H9 (cell line): ENCODE data around the gene VENTX. TPM values are rescaled to one million over a fixed set of nuclear protein-coding genes. Genes with fewer than 3 reads are reported as not detected.
A peak's percentile ranks its signal among the peaks of the same experiment; 100 is the strongest.

Experiments
- DNase-seq: peaks from one replicate; pipeline ENCODE4 v3.0.0-alpha.2; 2017
- H2AFZ ChIP-seq: one replicate; pipeline ENCODE4 v1.6.1; 2013; ENCODE audit warnings: mild to moderate bottlenecking, low read length, control low read depth, moderate library complexity
- H2AK5ac ChIP-seq: 2 replicates; pipeline ENCODE4 v1.6.1; 2013; ENCODE audit warnings: low read length, control low read depth, mixed read lengths; ENCODE audit not compliant: insufficient read length
- H2BK120ac ChIP-seq: one replicate; pipeline ENCODE4 v1.6.1; 2013; ENCODE audit warnings: low read depth, mild to moderate bottlenecking, low read length, control low read depth, inconsistent platforms; ENCODE audit not compliant: poor library complexity, severe bottlenecking
- H2BK12ac ChIP-seq: 2 replicates; pipeline ENCODE4 v1.6.1; 2013; ENCODE audit warnings: low read length, control low read depth, mixed read lengths, low read depth; ENCODE audit not compliant: insufficient read length
- H2BK15ac ChIP-seq: 2 replicates; pipeline ENCODE4 v1.6.1; 2013; ENCODE audit warnings: low read depth, low read length, control low read depth
- H2BK20ac ChIP-seq: one replicate; pipeline ENCODE4 v1.6.1; 2013; ENCODE audit warnings: low read depth, mild to moderate bottlenecking, low read length, control low read depth, inconsistent platforms; ENCODE audit not compliant: poor library complexity, severe bottlenecking
- H2BK5ac ChIP-seq: 2 replicates; pipeline ENCODE4 v1.6.1; 2013; ENCODE audit warnings: low read length, control low read depth, mixed read lengths; ENCODE audit not compliant: insufficient read length
- H3K14ac ChIP-seq: 2 replicates; pipeline ENCODE4 v1.6.1; 2013; ENCODE audit warnings: low read length, control low read depth; ENCODE audit not compliant: insufficient read depth
- H3K18ac ChIP-seq: 2 replicates; pipeline ENCODE4 v1.6.1; 2013; ENCODE audit warnings: low read depth, mild to moderate bottlenecking, mixed read lengths, low read length, control low read depth; ENCODE audit not compliant: insufficient read length
- H3K23ac ChIP-seq: 2 replicates; pipeline ENCODE4 v1.6.1; 2013; ENCODE audit warnings: low read length, control low read depth, mixed read lengths, low read depth; ENCODE audit not compliant: insufficient read length
- H3K23me2 ChIP-seq: 2 replicates; pipeline ENCODE4 v1.6.1; 2013; ENCODE audit warnings: low read depth, mild to moderate bottlenecking, mixed read lengths, low read length, control low read depth; ENCODE audit not compliant: insufficient read length, poor library complexity, severe bottlenecking
- H3K27ac ChIP-seq: 2 replicates; pipeline ENCODE4 v1.5.1; 2013; ENCODE audit warnings: low read length, control low read depth, mixed read lengths, low read depth; ENCODE audit not compliant: insufficient read length
- H3K27me3 ChIP-seq: 2 replicates; pipeline ENCODE4 v1.6.1; 2013; ENCODE audit warnings: low read length, control low read depth, inconsistent platforms; ENCODE audit not compliant: insufficient read depth
- H3K4ac ChIP-seq: 2 replicates; pipeline ENCODE4 v1.6.1; 2013; ENCODE audit warnings: low read depth, mild to moderate bottlenecking, control low read depth, inconsistent platforms, low read length, moderate library complexity
- H3K4me1 ChIP-seq: 2 replicates; pipeline ENCODE4 v1.6.1; 2013; ENCODE audit warnings: low read length, control low read depth, inconsistent platforms; ENCODE audit not compliant: insufficient read depth
- H3K4me2 ChIP-seq: 2 replicates; pipeline ENCODE4 v1.6.1; 2013; ENCODE audit warnings: low read length, control low read depth, mixed read lengths; ENCODE audit not compliant: insufficient read length, insufficient read depth
- H3K56ac ChIP-seq: 2 replicates; pipeline ENCODE4 v1.6.1; 2013; ENCODE audit warnings: low read depth, mild to moderate bottlenecking, mixed read lengths, low read length, control low read depth; ENCODE audit not compliant: insufficient read length
- H3K79me1 ChIP-seq: 2 replicates; pipeline ENCODE4 v1.6.1; 2013; ENCODE audit warnings: low read depth, mild to moderate bottlenecking, moderate library complexity, low read length, control low read depth, inconsistent platforms; ENCODE audit not compliant: insufficient read depth, poor library complexity, severe bottlenecking
- H3K79me2 ChIP-seq: 2 replicates; pipeline ENCODE4 v1.6.1; 2013; ENCODE audit warnings: low read length, control low read depth, inconsistent platforms; ENCODE audit not compliant: insufficient read depth
- H3K9ac ChIP-seq: 2 replicates; pipeline ENCODE4 v1.6.1; 2013; ENCODE audit warnings: low read length, control low read depth, mixed read lengths; ENCODE audit not compliant: insufficient read length; ENCODE audit errors: extremely low read depth
- H3K9me3 ChIP-seq: one replicate; pipeline ENCODE4 v1.6.1; 2013; ENCODE audit warnings: low read depth, low read length, inconsistent platforms; ENCODE audit not compliant: control insufficient read depth
- H3T11ph ChIP-seq: one replicate; pipeline ENCODE4 v1.6.1; 2013; ENCODE audit warnings: mild to moderate bottlenecking, low read length, control low read depth, inconsistent platforms
- H4K20me1 ChIP-seq: one replicate; pipeline ENCODE4 v1.6.1; 2013; ENCODE audit not compliant: control insufficient read depth, insufficient read length, insufficient read depth
- H4K5ac ChIP-seq: 2 replicates; pipeline ENCODE4 v1.6.1; 2013; ENCODE audit warnings: low read depth, mild to moderate bottlenecking, mixed read lengths, low read length, control low read depth; ENCODE audit not compliant: insufficient read length
- H4K8ac ChIP-seq: replicated peaks from 2 replicates; pipeline ENCODE4 v1.6.1; 2013; ENCODE audit warnings: low read length, control low read depth, mixed read lengths, low read depth; ENCODE audit not compliant: insufficient read length
- H4K91ac ChIP-seq: 2 replicates; pipeline ENCODE4 v1.6.1; 2013; ENCODE audit warnings: low read depth, mild to moderate bottlenecking, moderate library complexity, mixed read lengths, low read length, control low read depth; ENCODE audit not compliant: insufficient read length
- H3K27ac Mint-ChIP-seq, 3 experiments: 2 replicates in 2 of 3; 3 replicates in 1 of 3; pipeline ENCODE4 v1.8.0; 2020 to 2021; ENCODE audit warnings: mixed read lengths in 3 of 3, mild to moderate bottlenecking in 1 of 3, moderate library complexity in 1 of 3
- H3K27me3 Mint-ChIP-seq: 2 replicates; pipeline ENCODE4 v1.8.0; 2021; ENCODE audit warnings: low read depth, mild to moderate bottlenecking, moderate library complexity, mixed read lengths
- H3K36me3 Mint-ChIP-seq, 3 experiments: 2 replicates in 2 of 3; 3 replicates in 1 of 3; pipeline ENCODE4 v1.8.0; 2020 to 2021; ENCODE audit warnings: low read depth in 3 of 3, mixed read lengths in 3 of 3; ENCODE audit not compliant: insufficient read depth in 1 of 3
- H3K4me1 Mint-ChIP-seq, 2 experiments: 2 replicates each; pipeline ENCODE4 v1.8.0; 2020; ENCODE audit warnings: mixed read lengths in 2 of 2
- H3K4me3 Mint-ChIP-seq, 2 experiments: 2 replicates in 1 of 2; 3 replicates in 1 of 2; pipeline ENCODE4 v1.8.0; 2020 to 2021; ENCODE audit warnings: mild to moderate bottlenecking in 2 of 2, mixed read lengths in 2 of 2, moderate library complexity in 1 of 2
- H3K9me3 Mint-ChIP-seq, 2 experiments: 2 replicates in 1 of 2; 3 replicates in 1 of 2; pipeline ENCODE4 v1.8.0; 2020; ENCODE audit warnings: mild to moderate bottlenecking in 2 of 2, mixed read lengths in 2 of 2, moderate library complexity in 1 of 2
- WGBS: extraction: QIAGEN DNeasy Blood & Tissue Kit; methylation state at CpG from one replicate; pipeline ENCODE4 v1.1.7; 2013; ENCODE audit warnings: missing lambda C conversion rate, low lambda C conversion rate, mixed read lengths; ENCODE audit not compliant: insufficient read length; ENCODE audit errors: extremely low coverage; 5-methylcytosine and 5-hydroxymethylcytosine counted together
- total RNA-seq: library from RNA; stranded (reverse); gene quantifications from 2 replicates; pipeline ENCODE4 v1.2.1, GENCODE V29; 2021
- TF ChIP-seq, protein P1 (sequence below): fragments of 200-600 bp; sonication (generic); conservative IDR thresholded peaks from 3 replicates; pipeline ENCODE4 v1.8.0; 2021; ENCODE audit warnings: antibody characterized with exemption, mild to moderate bottlenecking

Gene VENTX
- total RNA-seq, 1 experiment from 2014 or later = 10.9 TPM

DNA sequence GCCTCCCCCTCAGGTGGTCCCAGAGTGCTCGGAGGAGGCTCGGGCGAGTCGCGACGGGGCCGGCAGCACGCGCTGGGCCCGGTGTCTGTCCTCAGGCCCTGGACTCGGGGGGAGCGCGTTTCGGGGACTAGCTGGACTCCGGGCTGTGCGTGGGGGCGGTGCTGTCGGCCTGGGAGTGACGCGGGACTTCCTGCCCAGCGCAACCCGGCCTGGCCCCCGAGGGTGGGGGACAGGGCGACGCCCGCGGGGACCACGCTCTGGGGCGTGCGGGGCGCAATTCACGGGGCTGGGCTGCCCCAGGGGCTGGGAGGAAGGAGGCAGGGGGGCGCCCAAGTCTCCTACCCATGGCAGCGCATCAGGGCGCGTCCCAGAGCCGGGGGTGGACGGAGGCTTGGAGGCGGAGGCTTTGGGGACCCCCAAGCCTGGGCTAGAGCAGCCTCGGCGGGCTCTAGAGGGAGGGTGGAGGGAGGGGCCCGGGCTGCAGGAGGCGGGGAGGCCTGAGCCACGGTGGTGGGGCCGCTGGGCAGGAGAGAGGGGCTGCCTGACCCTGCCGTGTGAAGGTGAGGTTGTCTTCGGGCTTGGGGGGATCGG lies 2.3 kb upstream of the VENTX start:
- Histone ChIP-seq H2BK120ac (no peak overlapping the region), H3K27me3 (peaks cover 14% of the 10 kb centered on the region; the same call in 1 of the 2 replicates), H4K20me1 (no peaks in the 10 kb centered on the region), H3K23ac (no peak overlapping the region), H2BK5ac (no peak overlapping the region), H3K4me1 (no peaks in the 10 kb centered on the region; the same call in 1 of the 2 replicates), H3K9ac (no peak overlapping the region), H2AFZ (no peak overlapping the region), H4K5ac (no peak overlapping the region), H3K79me2 (no peaks in the 10 kb centered on the region), H3T11ph (no peak overlapping the region), H4K8ac (no peak overlapping the region), H3K18ac (no peak overlapping the region), H2BK15ac (no peak overlapping the region), H3K9me3 (no peaks in the 10 kb centered on the region), H2AK5ac (no peak overlapping the region), H3K27ac (no peak overlapping the region), H2BK20ac (no peak overlapping the region), H4K91ac (no peak overlapping the region), H2BK12ac (no peak overlapping the region), H3K14ac (no peak overlapping the region; the same call in 1 of the 2 replicates), H3K4ac (no peak overlapping the region), H3K4me2 (peak overlapping the region; percentile 27), H3K79me1 (no peaks in the 10 kb centered on the region), H3K56ac (no peak overlapping the region), H3K23me2 (peaks cover 14% of the 10 kb centered on the region)
- Mint-ChIP-seq H3K4me3 (peak overlapping the region; percentile 39 to 69; a peak in 3 of 5 replicates), H3K9me3 (peaks cover 0 to 4% of the 10 kb centered on the region in 2 experiments; a peak in 2 of 5 replicates), H3K36me3 (peaks cover 0 to 13% (median 0%) of the 10 kb centered on the region in 3 experiments; a peak in 3 of 7 replicates), H3K4me1 (peaks cover 19 to 28% of the 10 kb centered on the region in 2 experiments), H3K27me3 (peaks cover 74% of the 10 kb centered on the region), H3K27ac (no peak overlapping the region)
- TF ChIP-seq, protein P1, sequence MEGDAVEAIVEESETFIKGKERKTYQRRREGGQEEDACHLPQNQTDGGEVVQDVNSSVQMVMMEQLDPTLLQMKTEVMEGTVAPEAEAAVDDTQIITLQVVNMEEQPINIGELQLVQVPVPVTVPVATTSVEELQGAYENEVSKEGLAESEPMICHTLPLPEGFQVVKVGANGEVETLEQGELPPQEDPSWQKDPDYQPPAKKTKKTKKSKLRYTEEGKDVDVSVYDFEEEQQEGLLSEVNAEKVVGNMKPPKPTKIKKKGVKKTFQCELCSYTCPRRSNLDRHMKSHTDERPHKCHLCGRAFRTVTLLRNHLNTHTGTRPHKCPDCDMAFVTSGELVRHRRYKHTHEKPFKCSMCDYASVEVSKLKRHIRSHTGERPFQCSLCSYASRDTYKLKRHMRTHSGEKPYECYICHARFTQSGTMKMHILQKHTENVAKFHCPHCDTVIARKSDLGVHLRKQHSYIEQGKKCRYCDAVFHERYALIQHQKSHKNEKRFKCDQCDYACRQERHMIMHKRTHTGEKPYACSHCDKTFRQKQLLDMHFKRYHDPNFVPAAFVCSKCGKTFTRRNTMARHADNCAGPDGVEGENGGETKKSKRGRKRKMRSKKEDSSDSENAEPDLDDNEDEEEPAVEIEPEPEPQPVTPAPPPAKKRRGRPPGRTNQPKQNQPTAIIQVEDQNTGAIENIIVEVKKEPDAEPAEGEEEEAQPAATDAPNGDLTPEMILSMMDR = no peak
- DNase-seq = no peak
- no CpG with 5 or more reads among the region's 48 CpGs for WGBS
